Left renal cortex interstitium (tissue), 4 donors: ENCODE results near the gene ALS2. TPM values are rescaled to one million over a fixed set of nuclear protein-coding genes. Genes with fewer than 3 reads are reported as not detected.

Source experiments
- polyA plus RNA-seq, 4 donors: library from polyadenylated mRNA; unstranded; fragments of 120-200 nt; gene quantifications; one replicate each; pipeline ENCODE4 v1.2.1, GENCODE V29; 2013; ENCODE audit not compliant: insufficient read length in 4 of 4

Gene ALS2
- polyA plus RNA-seq, 4 donors, result 21.5 to 28.7 (median 27.9) TPM

Other genes with a start within 250 kb of the ALS2 start
- gene TMEM237, start 137.4 kb downstream of the ALS2 start, polyA plus RNA-seq, result 10 to 100 TPM; 45.0 to 60.1 (median 54.1) TPM
- gene MPP4, start 82.3 kb downstream of the ALS2 start, polyA plus RNA-seq, result under 1 TPM; 0.08 to 0.35 (median 0.23) TPM
- 1 to 10 TPM in 3 of 4 donors, under 1 TPM in 1; 0.91 to 1.4 (median 1.1) TPM for gene CDK15, start 25.6 kb upstream of the ALS2 start, polyA plus RNA-seq